ENCODE results near the gene SLC12A2.

Gene SLC12A2

DNA sequence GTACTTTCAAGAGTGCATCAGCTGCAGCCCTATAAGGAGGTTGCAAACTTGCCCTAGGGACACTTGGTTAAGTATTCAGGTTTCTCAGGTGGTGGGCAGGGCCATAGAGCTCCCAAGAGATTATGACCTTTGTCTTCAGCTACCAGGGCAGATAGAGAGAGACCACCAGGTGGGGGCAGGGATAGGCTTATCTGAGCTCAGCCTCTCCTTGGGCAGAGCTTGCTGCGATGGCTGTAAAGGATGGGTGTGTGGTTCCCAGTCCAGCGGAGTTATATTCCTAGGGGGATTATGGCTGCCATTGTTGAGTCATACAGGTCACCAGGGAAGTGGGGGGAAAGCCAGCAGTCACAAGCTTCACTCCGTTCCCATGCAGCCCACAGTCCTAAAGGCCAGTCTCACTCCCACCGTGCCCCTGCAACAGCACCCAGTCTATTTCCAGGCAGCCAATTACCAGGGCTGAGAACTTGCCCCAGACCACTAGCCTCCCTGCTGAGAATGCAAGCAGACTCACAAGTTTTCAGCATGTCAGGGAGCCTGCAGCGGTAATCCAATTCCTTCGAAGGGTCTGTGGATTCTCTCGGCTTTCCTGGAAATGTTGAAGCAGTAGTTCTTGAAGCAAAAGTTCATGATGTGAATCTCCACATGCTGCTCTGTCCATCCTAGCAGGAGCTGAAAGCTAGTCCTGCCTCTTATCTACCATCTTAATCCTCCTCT, 151.5 kb downstream of the SLC12A2 start:
- DNase-seq: no peak

DNA sequence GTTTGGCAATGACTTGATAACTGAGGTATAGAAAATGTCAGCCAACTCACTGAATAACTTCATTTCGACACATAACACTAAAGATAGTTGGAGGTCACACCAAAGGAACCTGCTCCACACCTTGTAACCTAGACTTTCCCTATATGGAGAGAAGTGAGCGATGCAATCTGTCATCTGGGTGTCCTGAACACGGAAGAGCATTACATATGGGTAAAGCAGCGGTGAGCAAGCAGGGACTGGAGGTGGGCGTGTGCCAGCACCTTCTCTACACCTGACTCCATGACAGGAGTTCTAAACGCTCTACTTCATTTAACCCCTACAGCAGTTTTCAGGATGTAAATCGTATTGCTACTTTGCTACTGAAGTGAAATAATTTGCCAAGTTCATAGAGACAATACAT, 152.8 kb downstream of the SLC12A2 start:
- DNase-seq: no peak

DNA sequence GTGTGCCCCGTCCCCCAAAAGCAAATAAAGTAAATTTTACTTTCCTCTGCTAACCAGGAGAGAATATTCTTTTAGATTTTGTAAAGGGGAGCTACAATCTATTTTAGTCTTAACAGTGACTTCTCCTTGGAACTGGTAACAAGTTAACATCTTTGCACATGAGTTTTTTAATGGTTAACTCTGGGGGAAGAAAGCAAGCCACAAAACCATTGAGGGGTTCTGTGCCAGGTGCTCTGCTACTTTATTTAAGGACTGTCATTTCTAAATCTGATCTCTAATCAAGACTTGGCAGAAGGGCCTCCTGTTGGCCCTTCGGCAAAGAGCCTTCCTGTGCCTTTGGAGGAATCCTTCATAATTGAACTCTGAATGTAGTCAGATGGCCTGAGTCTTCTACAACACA, 153.4 kb downstream of the SLC12A2 start:
- DNase-seq: no peak

DNA sequence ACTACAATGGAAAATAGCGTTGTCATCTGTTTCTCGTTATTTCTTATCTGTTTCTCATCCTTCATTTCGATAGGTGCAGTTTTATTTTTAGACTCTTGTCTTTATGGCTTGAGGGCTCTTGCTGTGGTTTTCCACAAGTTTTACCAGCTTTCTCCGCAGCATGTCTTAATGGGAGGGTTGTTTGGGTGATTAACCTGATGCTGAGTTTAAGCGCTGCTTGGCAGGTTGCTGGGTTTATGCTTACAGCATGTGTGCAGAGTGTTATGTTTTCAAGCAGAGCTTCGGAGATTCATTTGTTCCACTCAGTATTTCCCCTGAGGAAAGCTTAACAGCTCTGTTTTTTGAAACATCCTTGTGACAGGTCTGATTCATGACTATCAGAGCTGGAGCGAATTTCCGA, 154.0 kb downstream of the SLC12A2 start:
- DNase-seq: no peak
